Glomerular visceral epithelial cell (primary cell): ENCODE results near the gene TMA7B.

Experiments used
- DNase-seq: peaks from one replicate; pipeline ENCODE4 v3.0.0-alpha.2; 2016; ENCODE audit errors: extremely low spot score

The TMA7B gene

DNA sequence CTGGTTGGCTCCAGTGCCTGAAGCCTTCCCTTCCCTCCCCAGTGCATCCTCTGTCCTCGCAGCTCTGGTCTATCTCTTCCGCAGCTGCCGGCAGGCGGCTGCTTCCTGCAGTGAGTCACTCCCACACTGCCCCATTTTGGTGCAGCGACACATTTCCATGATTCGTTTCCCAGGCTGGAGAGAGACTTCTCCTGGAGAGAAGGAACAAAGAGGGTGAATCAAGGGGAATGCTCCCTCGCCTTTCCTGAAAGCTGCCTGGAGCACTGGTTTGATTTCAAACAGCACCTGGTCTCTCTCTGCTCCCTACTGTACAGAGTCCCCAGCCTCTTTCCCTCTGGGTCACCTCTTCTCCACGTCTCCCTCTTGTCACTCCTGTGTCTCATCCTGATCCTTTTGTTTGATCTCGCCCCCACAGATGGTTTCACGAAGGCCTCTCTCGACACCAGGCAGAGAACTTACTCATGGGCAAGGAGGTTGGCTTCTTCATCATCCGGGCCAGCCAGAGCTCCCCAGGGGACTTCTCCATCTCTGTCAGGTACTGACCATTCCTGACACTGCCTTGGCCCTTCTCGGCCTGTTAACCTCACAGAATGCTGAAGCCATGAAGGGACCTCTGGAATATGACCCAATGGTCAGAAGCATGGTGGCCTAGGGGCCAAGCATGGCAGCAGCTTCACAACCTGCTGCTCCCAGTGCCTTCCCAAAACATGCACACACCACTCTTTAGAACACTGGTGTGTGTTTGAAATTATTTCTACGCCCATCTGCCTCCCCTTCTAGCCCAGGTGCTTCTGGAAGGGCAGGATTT is at the start of gene TMA7B:
Gene TMA7B, plus strand, starts transcription at position 758 of the 808 bp plus-strand sequence. CDS start 3,978 bp downstream, outside the sequence.
- DNase-seq: peak; percentile 76

DNA sequence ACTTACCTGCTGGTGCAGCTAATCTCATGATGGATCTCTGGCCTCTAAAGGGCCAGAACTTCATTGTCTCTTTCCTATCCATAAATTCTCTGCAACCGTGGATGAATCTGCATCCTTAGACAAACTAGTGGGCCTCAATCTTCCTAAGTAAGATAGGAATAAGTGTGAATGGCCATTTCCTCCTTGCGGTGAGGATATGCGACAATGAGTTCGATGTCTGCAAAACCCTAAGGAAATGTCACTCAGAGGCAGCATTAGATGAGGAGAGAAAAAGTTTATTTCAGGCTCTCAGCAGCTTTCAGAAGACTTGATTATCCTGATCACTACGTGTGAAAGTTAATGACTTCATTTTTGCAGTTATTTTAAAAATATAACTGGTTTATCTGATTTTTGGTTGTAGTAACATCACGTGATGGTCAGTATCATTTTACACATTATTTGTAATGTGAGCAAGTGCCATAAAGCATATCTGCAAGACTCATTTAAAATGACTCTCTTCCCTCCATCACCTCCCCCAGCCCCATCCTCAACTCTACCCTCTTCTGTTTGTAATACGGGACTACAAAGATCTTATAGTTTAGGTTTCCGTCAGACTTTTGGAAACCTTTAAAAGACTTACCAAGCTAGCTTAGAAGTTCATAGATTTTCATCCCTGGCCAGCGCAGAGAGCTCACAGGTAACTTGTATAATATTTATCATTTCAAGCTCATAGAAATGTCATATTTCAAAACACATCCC is 49.2 kb upstream of the TMA7B start:
- no peak for DNase-seq

GRCh38 chr22:39913321-39913720 is 46.9 kb upstream of the TMA7B start:
- DNase-seq: no peak

- no peak for DNase-seq
Measured at GRCh38 chr22:39913886-39914285, 46.3 kb upstream of the TMA7B start.

DNA sequence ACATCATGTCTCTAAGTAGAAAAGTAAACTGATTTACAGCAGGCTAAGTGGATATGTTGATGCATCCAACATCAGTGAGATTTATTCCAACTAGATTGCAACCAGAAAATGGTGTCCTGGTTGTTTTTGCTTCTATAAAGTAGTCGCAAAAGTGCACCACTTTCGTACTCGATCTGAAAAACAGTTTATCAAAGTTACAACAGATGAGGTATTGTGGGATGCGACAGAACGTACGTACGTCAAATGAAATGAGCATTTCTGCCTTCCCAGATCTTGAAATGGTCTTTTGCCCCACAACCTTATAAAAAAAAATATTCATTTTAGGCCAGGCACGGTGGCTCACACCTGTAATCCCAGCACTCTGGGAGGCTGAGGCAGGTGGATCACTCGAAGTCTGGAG is 45.6 kb upstream of the TMA7B start:
- no peak for DNase-seq

- DNase-seq: no peak
Measured at GRCh38 chr22:39915295-39915726, 44.9 kb upstream of the TMA7B start.

GRCh38 chr22:39916496-39916895 is 43.7 kb upstream of the TMA7B start:
- DNase-seq: no peak

DNA sequence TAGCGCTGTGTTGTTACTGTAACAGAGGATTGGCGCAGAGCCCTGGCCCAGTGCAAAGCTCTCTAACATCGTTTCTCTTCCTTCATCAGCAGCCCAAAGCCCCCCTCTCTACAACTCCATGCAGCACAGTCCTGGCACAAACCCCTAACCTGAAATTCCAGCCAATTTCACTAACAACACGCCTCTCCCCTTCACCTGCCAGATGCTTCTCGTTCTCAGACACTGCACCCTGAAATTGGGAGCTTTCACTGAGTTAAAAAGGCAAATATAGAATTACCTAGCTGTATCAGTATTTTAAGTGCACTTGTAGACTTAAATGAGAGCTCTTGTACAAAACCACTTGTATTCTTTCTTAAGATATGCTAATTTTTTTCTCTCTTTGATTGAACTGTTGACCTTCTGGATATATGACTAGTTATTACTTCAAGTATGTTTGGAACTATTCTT is 43.0 kb upstream of the TMA7B start:
- DNase-seq: no peak

- DNase-seq: no peak
Measured at GRCh38 chr22:39917776-39918495, 42.3 kb upstream of the TMA7B start.

DNA sequence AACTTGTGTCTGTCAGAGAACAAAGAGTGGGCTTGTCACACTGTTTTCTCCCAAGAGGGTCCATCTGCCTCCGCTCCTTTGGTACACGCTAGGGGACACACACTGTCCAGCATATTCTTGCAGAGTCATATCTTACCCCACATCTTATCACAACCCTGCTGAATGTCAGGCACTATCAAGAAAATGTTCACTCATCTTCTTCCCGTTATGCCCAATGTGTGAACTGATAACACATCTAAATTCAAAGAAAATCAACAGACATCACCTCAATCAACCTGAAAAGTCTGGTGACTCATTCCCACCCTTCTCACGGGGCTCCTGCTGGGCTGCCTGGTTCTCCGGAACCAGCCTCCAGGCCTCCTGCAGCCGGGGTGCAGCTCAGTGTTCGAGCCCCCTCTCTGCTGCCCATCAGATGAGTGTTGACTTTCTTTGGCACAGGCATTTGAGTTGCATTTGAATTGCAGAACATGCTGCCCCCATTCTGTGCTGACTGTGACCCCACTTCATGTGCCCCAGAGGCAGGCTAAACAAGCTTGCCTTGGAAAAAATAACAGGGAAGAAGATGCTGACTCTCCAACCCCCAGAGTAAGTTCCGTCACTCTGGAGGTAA is 40.0 kb upstream of the TMA7B start:
- no peak for DNase-seq

GRCh38 chr22:39923696-39924095 is 36.5 kb upstream of the TMA7B start:
- DNase-seq: no peak

- DNase-seq: no peak
Measured at GRCh38 chr22:39924286-39924685, 35.9 kb upstream of the TMA7B start.

DNA sequence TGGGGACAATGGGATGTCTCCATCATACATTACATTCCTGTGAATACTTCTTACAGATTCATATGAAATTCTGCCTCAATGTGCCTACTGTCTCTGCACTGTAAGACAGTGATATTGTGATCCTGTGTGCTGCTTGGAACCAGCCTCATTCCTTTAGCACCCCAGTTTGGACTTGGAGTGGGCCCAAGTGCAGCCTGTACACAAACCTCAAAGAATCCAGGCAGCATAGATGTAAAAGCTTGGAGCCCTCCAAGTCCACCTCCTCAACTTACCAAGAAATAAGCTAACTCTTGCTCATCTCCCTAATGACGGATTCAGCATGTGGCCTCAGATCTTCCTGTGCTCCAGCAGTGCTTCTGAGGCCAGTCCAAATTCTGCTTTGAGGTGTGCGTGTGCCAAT is 34.9 kb upstream of the TMA7B start:
- DNase-seq: no peak

GRCh38 chr22:39925909-39926679 is 34.1 kb upstream of the TMA7B start:
- DNase-seq: no peak

DNA sequence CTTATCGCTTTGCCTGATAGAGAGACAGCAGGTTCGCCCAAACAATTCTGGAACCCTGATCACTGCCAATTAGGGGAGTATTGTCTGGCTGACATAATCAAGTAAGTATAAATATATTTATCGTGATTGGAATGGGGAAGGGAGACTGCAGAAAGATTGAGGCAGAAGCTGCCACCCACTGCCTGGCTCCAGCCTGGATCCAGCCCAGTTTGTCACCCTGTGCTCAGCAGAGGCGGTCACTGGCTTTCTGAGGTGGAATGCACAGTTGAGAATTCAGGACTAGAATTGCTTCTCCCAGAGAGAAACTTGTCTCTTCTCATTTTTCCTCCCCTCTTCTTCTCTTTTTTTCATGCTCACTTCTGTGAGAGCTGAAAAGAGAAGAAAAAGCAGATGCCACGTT is 33.4 kb upstream of the TMA7B start:
- DNase-seq: no peak

- no peak for DNase-seq
Measured at GRCh38 chr22:39927544-39927943, 32.7 kb upstream of the TMA7B start.

- DNase-seq: no peak
Measured at GRCh38 chr22:39928536-39929520, 31.4 kb upstream of the TMA7B start.

- DNase-seq: no peak
Measured at GRCh38 chr22:39931251-39931650, 28.9 kb upstream of the TMA7B start.

DNA sequence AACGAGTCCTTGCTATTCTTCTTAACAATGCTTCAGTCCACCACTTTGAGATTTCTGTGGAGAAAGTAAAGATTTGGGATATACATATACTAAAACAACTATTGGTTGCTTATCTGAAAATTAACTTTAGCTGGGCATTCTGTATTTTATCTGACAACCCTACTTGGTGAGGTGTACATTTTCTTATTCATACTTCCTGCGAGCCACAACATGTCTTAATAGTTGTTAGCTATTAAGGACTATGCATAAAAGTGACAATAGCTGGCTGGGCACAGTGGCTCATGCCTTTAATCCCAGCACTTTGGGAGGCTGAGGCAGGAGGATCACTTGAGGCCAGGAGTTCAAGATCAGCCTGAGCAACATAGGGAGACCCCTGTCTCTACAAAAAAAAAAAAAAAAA is 28.0 kb upstream of the TMA7B start:
- DNase-seq: no peak
